CD14-positive monocyte (primary cell): ENCODE data around the gene ZSWIM1. TPM values are rescaled to one million over a fixed set of nuclear protein-coding genes. Genes with fewer than 3 reads are reported as not detected.
A peak's percentile ranks its signal among the peaks of the same experiment; 100 is the strongest.

ENCODE experiments used
- DNase-seq, 3 donors: peaks; one replicate each; pipeline ENCODE4 v3.0.0-alpha.2; 2011 to 2022
- H2AFZ ChIP-seq: 2 replicates; pipeline ENCODE4 v1.6.0; 2012; ENCODE audit warnings: mild to moderate bottlenecking, low read depth, low read length, inconsistent platforms; ENCODE audit not compliant: insufficient read depth, poor library complexity, severe bottlenecking
- H3K27ac ChIP-seq, 2 donors: 1 replicate in 1 of 2; 2 replicates in 1 of 2; pipeline ENCODE4 v1.5.1; 2012 to 2013; ENCODE audit warnings: low read length in 2 of 2, control low read depth in 1 of 2, inconsistent platforms in 1 of 2, low read depth in 1 of 2, mild to moderate bottlenecking in 1 of 2
- H3K27me3 ChIP-seq, 2 donors: one replicate each; pipeline versions ENCODE4 v1.6.0 to v1.6.1; 2011 to 2013; ENCODE audit warnings: low read length in 2 of 2; ENCODE audit not compliant: control insufficient read depth in 2 of 2, insufficient read depth in 2 of 2
- H3K36me3 ChIP-seq, 2 donors: replicated peaks in 1 of 2; 1 replicate in 1 of 2; 2 replicates in 1 of 2; pipeline versions ENCODE4 v1.5.1 to v1.6.1; 2012 to 2013; ENCODE audit warnings: low read length in 2 of 2, control low read depth in 1 of 2, inconsistent platforms in 1 of 2, mild to moderate bottlenecking in 1 of 2; ENCODE audit not compliant: insufficient read depth in 2 of 2, control insufficient read depth in 1 of 2
- H3K4me1 ChIP-seq, 2 donors: 1 replicate in 1 of 2; 2 replicates in 1 of 2; pipeline versions ENCODE4 v1.5.1 to v1.6.1; 2012 to 2013; ENCODE audit warnings: low read length in 2 of 2, control low read depth in 1 of 2, inconsistent platforms in 1 of 2, mild to moderate bottlenecking in 1 of 2, moderate library complexity in 1 of 2; ENCODE audit not compliant: insufficient read depth in 2 of 2, control insufficient read depth in 1 of 2
- H3K4me2 ChIP-seq: replicated peaks from 2 replicates; pipeline ENCODE3; 2012; ENCODE audit warnings: low read length, moderate library complexity, mild to moderate bottlenecking; ENCODE audit not compliant: poor library complexity, severe bottlenecking; ENCODE audit errors: extremely low read depth
- H3K4me3 ChIP-seq, 3 experiments: fragments of 200-600 bp in 1 of 3; sonication (generic) in 1 of 3; replicated peaks in 1 of 3; 1 replicate in 2 of 3; 2 replicates in 1 of 3; pipeline ENCODE4 v1.5.1; 2011 to 2013; ENCODE audit warnings: low read length in 3 of 3, mild to moderate bottlenecking in 3 of 3, control low read depth in 2 of 3, low read depth in 2 of 3, inconsistent platforms in 1 of 3, moderate library complexity in 1 of 3
- H3K79me2 ChIP-seq: 2 replicates; pipeline ENCODE4 v1.6.0; 2012; ENCODE audit warnings: mild to moderate bottlenecking, control low read depth, inconsistent platforms, low read length, moderate library complexity; ENCODE audit not compliant: insufficient read depth
- H3K9ac ChIP-seq: 2 replicates; pipeline ENCODE4 v1.6.0; 2017; ENCODE audit warnings: low read length, mild to moderate bottlenecking; ENCODE audit not compliant: insufficient read depth, poor library complexity, severe bottlenecking
- H3K9me3 ChIP-seq, 2 donors: replicated peaks in 1 of 2; 1 replicate in 1 of 2; 2 replicates in 1 of 2; pipeline versions ENCODE4 v1.5.1 to v1.6.1; 2012 to 2013; ENCODE audit warnings: low read length in 2 of 2, control low read depth in 1 of 2; ENCODE audit not compliant: control insufficient read depth in 1 of 2, insufficient read depth in 1 of 2
- H4K20me1 ChIP-seq: 2 replicates; pipeline ENCODE4 v1.6.0; 2012; ENCODE audit warnings: mild to moderate bottlenecking, low read length, control low read depth, moderate library complexity; ENCODE audit not compliant: insufficient read depth
- H3K27ac Mint-ChIP-seq, 7 donors: one replicate each; pipeline ENCODE4 v1.8.0; 2020; ENCODE audit warnings: mild to moderate bottlenecking in 7 of 7, mixed read lengths in 7 of 7, moderate library complexity in 6 of 7, inconsistent platforms in 2 of 7
- H3K27me3 Mint-ChIP-seq, 3 donors: one replicate each; pipeline ENCODE4 v1.8.0; 2021 to 2022; ENCODE audit warnings: low read depth in 3 of 3, mild to moderate bottlenecking in 3 of 3, mixed read lengths in 3 of 3, moderate library complexity in 3 of 3, inconsistent platforms in 1 of 3
- H3K36me3 Mint-ChIP-seq, 2 donors: one replicate each; pipeline ENCODE4 v1.8.0; 2020; ENCODE audit warnings: mixed read lengths in 2 of 2, inconsistent platforms in 1 of 2, mild to moderate bottlenecking in 1 of 2
- H3K4me1 Mint-ChIP-seq: one replicate; pipeline ENCODE4 v1.8.0; 2020; ENCODE audit warnings: mild to moderate bottlenecking, mixed read lengths
- H3K4me3 Mint-ChIP-seq, 2 donors: one replicate each; pipeline ENCODE4 v1.8.0; 2020; ENCODE audit warnings: mild to moderate bottlenecking in 2 of 2, mixed read lengths in 2 of 2, moderate library complexity in 1 of 2
- H3K9me3 Mint-ChIP-seq, 7 donors: one replicate each; pipeline ENCODE4 v1.8.0; 2020 to 2022; ENCODE audit warnings: mixed read lengths in 7 of 7, mild to moderate bottlenecking in 6 of 7, moderate library complexity in 6 of 7, inconsistent platforms in 2 of 7
- CTCF ChIP-seq: fragments of 200-600 bp; IDR thresholded peaks from one replicate; pipeline ENCODE4 v1.8.0; 2022; ENCODE audit warnings: antibody characterized with exemption, mild to moderate bottlenecking
- WGBS: methylation state at CpG from one replicate; pipeline ENCODE4 v1.1.5; 2013; ENCODE audit warnings: missing lambda C conversion rate; ENCODE audit not compliant: insufficient coverage; 5-methylcytosine and 5-hydroxymethylcytosine counted together
- intact Hi-C, 2 donors: fragments of 100-400 bp; cut with micrococcal nuclease; formaldehyde crosslinking; loops; one replicate each; pipeline versions ENCODE4 v1.15.0 to v1.15.1; 2023
- polyA plus RNA-seq, 3 donors: library from polyadenylated mRNA; depleted of rRNA in 1 of 3; unstranded in 2 of 3; stranded (reverse) in 1 of 3; fragments of 300-500 nt in 2 of 3; fragments of >200 nt in 1 of 3; fragmentation: Illumina TruSeq in 2 of 3; gene quantifications; 1 replicate in 2 of 3; 2 replicates in 1 of 3; pipeline ENCODE4 v1.2.3, GENCODE V29; 2012 to 2021

The ZSWIM1 gene
- polyA plus RNA-seq, 3 donors: 2.5 to 2.6 (median 2.5) TPM

DNA sequence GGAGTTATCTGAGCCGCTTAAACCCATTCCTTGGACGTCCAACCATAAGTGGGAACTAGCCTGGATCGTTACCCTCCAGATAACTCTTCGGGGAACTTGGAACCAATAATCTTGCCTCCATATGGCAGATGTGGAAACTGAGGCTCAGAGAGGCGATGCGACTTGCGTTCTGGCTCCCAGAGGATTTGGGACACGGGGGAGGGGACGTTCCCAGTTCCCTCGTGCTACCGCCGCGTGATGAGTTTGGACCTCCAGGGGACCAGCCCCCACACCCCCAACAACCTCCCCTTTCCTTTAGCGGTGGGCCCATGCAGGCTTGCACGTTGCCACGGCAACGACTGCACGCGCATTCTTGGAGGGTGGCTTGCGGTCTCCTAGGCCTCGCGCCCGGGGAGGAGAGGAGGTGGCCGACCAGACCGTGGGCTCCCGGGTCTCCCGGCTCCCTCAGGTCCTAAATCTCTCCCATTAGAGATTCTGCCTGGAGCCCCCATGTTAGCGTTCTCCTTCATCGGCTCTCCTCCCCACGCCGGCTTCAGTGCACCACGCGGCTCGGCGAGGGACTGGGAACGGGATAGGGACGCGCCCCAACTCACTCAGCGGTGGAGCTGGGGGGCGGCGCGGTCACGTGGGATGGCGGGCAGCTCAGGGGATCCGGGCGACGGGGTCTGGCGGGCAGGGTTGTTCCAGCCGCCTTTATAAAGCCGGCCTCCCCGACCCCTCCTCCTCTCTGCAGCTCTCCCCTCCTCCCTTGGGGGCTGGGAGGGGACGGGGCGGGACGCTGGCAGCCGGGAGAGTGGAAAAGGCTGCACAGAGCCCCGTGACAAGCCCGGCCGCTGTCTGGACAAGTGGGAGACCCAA, 30.7 kb downstream of the ZSWIM1 start, which contains the start of gene PLTP:
PLTP (minus strand) TSS at position 670 of the 858 bp plus-strand sequence. CDS start 703 bp downstream, outside the sequence.
- Histone ChIP-seq H3K27ac (peak within 1 kb of the TSS; percentile 82 to 89), H3K36me3 (no peaks in the 10 kb centered on the region), H3K4me2 (peak within 1 kb of the TSS; percentile 86), H3K4me3 (peak within 1 kb of the TSS; percentile 52 to 81 (median 53)), H2AFZ (peak within 1 kb of the TSS; percentile 87), H4K20me1 (no peaks in the 10 kb centered on the region), H3K9ac (peak within 1 kb of the TSS; percentile 68), H3K9me3 (no peaks in the 10 kb centered on the region), H3K4me1 (peaks cover 62 to 65% of the 10 kb centered on the region in 2 donors), H3K27me3 (no peaks in the 10 kb centered on the region), H3K79me2 (no peaks in the 10 kb centered on the region)
- Mint-ChIP-seq H3K4me3 (peak within 1 kb of the TSS; percentile 88 to 95), H3K4me1 (peaks cover 48% of the 10 kb centered on the region), H3K36me3 (peaks cover 0 to 1% of the 10 kb centered on the region in 2 donors), H3K9me3 (peaks cover 0 to 3% (median 0%) of the 10 kb centered on the region in 7 donors), H3K27ac (peak within 1 kb of the TSS; percentile 87 to 99 (median 95)), H3K27me3 (peaks cover 2 to 3% (median 3%) of the 10 kb centered on the region in 3 donors)
- under 1% methylated on average over 34 of the region's 58 CpGs for WGBS
- DNase-seq: peak in 1 of 3 donors; percentile 27
- intact Hi-C loops: loop anchor here (2.0 to 5.0 kb wide), 5 partner anchors 19 to 96 kb away; partner anchors contain the start of genes PCIF1 (in 2 of the 2), MMP9 (in 1 of the 2) and ZNF335 (in 1 of the 2)
- TF ChIP-seq CTCF: no peak

DNA sequence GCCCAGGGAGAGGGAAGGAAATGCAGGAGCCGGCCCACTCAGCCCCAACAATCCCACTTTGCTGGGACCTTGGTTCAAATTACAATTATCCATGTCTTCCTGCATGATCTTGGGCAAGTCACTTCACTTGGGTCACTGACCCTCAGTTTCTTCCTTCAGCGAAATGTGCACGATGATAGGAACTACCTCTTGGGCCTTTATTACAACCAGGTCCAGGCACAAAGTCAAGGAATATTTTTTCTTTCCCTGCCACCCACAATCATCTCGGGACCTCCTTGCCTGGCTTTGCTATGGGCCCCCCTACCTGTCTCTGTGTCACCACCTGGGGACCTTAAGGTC, 31.3 kb downstream of the ZSWIM1 start:
- peak overlapping the region in 4 of 7 donors; percentile 13 to 71 (median 32) for H3K27ac Mint-ChIP-seq
- peaks cover 0 to 3% (median 0%) of the 10 kb centered on the region in 7 donors for H3K9me3 Mint-ChIP-seq
- peak overlapping the region; percentile 87 for H2AFZ ChIP-seq
- peaks cover 0 to 1% of the 10 kb centered on the region in 2 donors for H3K36me3 Mint-ChIP-seq
- H3K4me3 Mint-ChIP-seq: peak overlapping the region; percentile 88 to 95
- H3K4me1 Mint-ChIP-seq: peaks cover 48% of the 10 kb centered on the region
- H3K4me2 ChIP-seq: peak overlapping the region; percentile 86
- no peak for DNase-seq
- intact Hi-C loops: loop anchor here in 1 of 2 donors (5.0 kb wide), 2 partner anchors 60 to 95 kb away; partner anchors contain the start of genes MMP9 and ZNF335
- H3K79me2 ChIP-seq: no peaks in the 10 kb centered on the region
- H3K4me3 ChIP-seq: peak overlapping the region in 2 of 3 experiments; percentile 53 to 81
- H3K9ac ChIP-seq: peak overlapping the region; percentile 68
- no peaks in the 10 kb centered on the region for H3K9me3 ChIP-seq
- H4K20me1 ChIP-seq: no peaks in the 10 kb centered on the region
- TF ChIP-seq CTCF: no peak
- no peaks in the 10 kb centered on the region for H3K36me3 ChIP-seq
- no peaks in the 10 kb centered on the region for H3K27me3 ChIP-seq
- H3K27me3 Mint-ChIP-seq: peaks cover 2 to 3% (median 3%) of the 10 kb centered on the region in 3 donors
- 38% methylated on average over 4 of the region's 4 CpGs for WGBS
- H3K27ac ChIP-seq: no peak overlapping the region
- peaks cover 62 to 65% of the 10 kb centered on the region in 2 donors for H3K4me1 ChIP-seq
